K562 (cell line): ENCODE data around the gene FBLN2.

ENCODE experiments used
- ARNT ChIP-seq, 2 experiments: fragments of 450-650 bp; IDR thresholded peaks; 2 replicates each; pipeline ENCODE4 v1.6.1; 2016; ENCODE audit warnings: mild to moderate bottlenecking in 1 of 2
- ATF2 ChIP-seq: sonication (generic); formaldehyde crosslinking; IDR thresholded peaks from 2 replicates; pipeline ENCODE4 v1.8.1; 2022; ENCODE audit warnings: missing genetic modification reagents
- CREB3 ChIP-seq: fragments of 450-650 bp; conservative IDR thresholded peaks from 2 replicates; pipeline ENCODE4 v1.6.1; 2016; ENCODE audit warnings: missing genetic modification characterization, low read depth, mild to moderate bottlenecking, missing compliant biosample characterization, moderate library complexity
- CTCF ChIP-seq, 3 experiments: IDR thresholded peaks in 2 of 3; conservative IDR thresholded peaks in 1 of 3; 2 replicates each; pipeline ENCODE4 v1.5.1; 2011 to 2012; ENCODE audit warnings: low read length in 3 of 3, mild to moderate bottlenecking in 3 of 3, control low read depth in 2 of 3, improper control_type of control experiment in 1 of 3, inconsistent platforms in 1 of 3, low read depth in 1 of 3, mixed read lengths in 1 of 3, moderate library complexity in 1 of 3; ENCODE audit not compliant: insufficient read depth in 2 of 3
- FOXJ2 ChIP-seq: fragments of 200-800 bp; sonication (Bioruptor generic); IDR thresholded peaks from 2 replicates; pipeline ENCODE4 v1.6.1; 2016; ENCODE audit warnings: missing genetic modification characterization, missing compliant biosample characterization
- JUN ChIP-seq, 2 experiments: sonication (generic) in 1 of 2; formaldehyde crosslinking in 1 of 2; IDR thresholded peaks; 2 replicates each; pipeline versions ENCODE4 v1.6.1 to v1.8.0; 2012 to 2022; ENCODE audit warnings: borderline replicate concordance in 2 of 2, mild to moderate bottlenecking in 2 of 2, improper control_type of control experiment in 1 of 2, low read depth in 1 of 2, low read length in 1 of 2, missing genetic modification reagents in 1 of 2
- NR0B1 ChIP-seq: fragments of 450-650 bp; IDR thresholded peaks from one replicate; pipeline ENCODE4 v1.6.1; 2018; ENCODE audit warnings: mild to moderate bottlenecking, moderate library complexity; ENCODE audit not compliant: partially characterized antibody
- PBX2 ChIP-seq, 2 experiments: IDR thresholded peaks in 1 of 2; conservative IDR thresholded peaks in 1 of 2; 2 replicates each; pipeline ENCODE4 v1.6.1; 2016; ENCODE audit warnings: low read depth in 2 of 2, mild to moderate bottlenecking in 1 of 2, missing compliant biosample characterization in 1 of 2, missing genetic modification characterization in 1 of 2, moderate library complexity in 1 of 2
- POLR2A ChIP-seq: fragments of 450-650 bp; conservative IDR thresholded peaks from 2 replicates; pipeline ENCODE4 v1.6.1; 2016
- SAFB ChIP-seq: fragments of 200-400 bp; formaldehyde crosslinking; IDR thresholded peaks from 2 replicates; pipeline ENCODE4 v1.6.1; 2017; ENCODE audit warnings: low read depth, low read length, borderline replicate concordance
- SMC3 ChIP-seq: conservative IDR thresholded peaks from 2 replicates; pipeline ENCODE4 v1.6.1; 2011; ENCODE audit warnings: low read depth, low read length, improper control_type of control experiment; ENCODE audit not compliant: insufficient read depth
- ZNF561 ChIP-seq: fragments of 450-650 bp; formaldehyde crosslinking; conservative IDR thresholded peaks from 2 replicates; pipeline ENCODE4 v1.4.0; 2020; ENCODE audit warnings: mild to moderate bottlenecking, moderate library complexity

GRCh38 chr3:13594146-13594545 lies 45.2 kb downstream of the FBLN2 start:
- TF ChIP-seq FOXJ2 (tag), result no peak
- no peak for TF ChIP-seq ARNT (IDR thresholded peaks at IDR 0.05)
- TF ChIP-seq CREB3, result no peak
- no peak for TF ChIP-seq JUN (IDR thresholded peaks at IDR 0.05; ENCODE audit: borderline replicate concordance, low read depth, low read length)
- TF ChIP-seq JUN (CRISPR knock-in tag; IDR thresholded peaks at IDR 0.05; ENCODE audit: borderline replicate concordance), result no peak
- no peak for TF ChIP-seq CTCF (IDR thresholded peaks at IDR 0.05 in 2 of 3, conservative IDR thresholded peaks at IDR 0.05 in 1 of 3; ENCODE audit: insufficient read depth in 2 of 3, low read depth in 1 of 3, low read length in 3 of 3)
- no peak for TF ChIP-seq POLR2A
- no peak for TF ChIP-seq NR0B1
- TF ChIP-seq SMC3, result no peak
- TF ChIP-seq SAFB, result no peak
- TF ChIP-seq PBX2 (CRISPR knock-in tag; IDR thresholded peaks at IDR 0.05; ENCODE audit: low read depth), result no peak
- TF ChIP-seq PBX2 (tag; conservative IDR thresholded peaks at IDR 0.05; ENCODE audit: low read depth), result no peak
- no peak for TF ChIP-seq ZNF561 (CRISPR knock-in tag)
- no peak for TF ChIP-seq ATF2 (CRISPR knock-in tag)
